Colonic mucosa (tissue), 4 donors: Measurements from ENCODE around the gene CSNK1A1. TPM values are rescaled to one million over a fixed set of nuclear protein-coding genes. Genes with fewer than 3 reads are reported as not detected.
"Not testable (repeated sequence)": the region's sequence is repeated elsewhere in the genome, so short reads cannot be mapped to it uniquely, and the experiment has no call there.

Experiments
- DNase-seq: peaks from one replicate; pipeline ENCODE4 v3.0.0-alpha.2; 2020
- H3K27ac ChIP-seq: fragments of 200-600 bp; one replicate; pipeline ENCODE4 v1.8.0; 2021
- H3K27me3 ChIP-seq: fragments of 200-600 bp; one replicate; pipeline ENCODE4 v1.8.0; 2021
- H3K36me3 ChIP-seq: fragments of 200-600 bp; one replicate; pipeline ENCODE4 v1.8.0; 2021
- H3K4me1 ChIP-seq: fragments of 200-600 bp; one replicate; pipeline ENCODE4 v1.8.0; 2021; ENCODE audit warnings: mild to moderate bottlenecking
- H3K4me3 ChIP-seq: fragments of 200-600 bp; one replicate; pipeline ENCODE4 v1.8.0; 2021
- H3K9ac ChIP-seq, 2 donors: one replicate each; pipeline ENCODE4 v1.7.0; 2013; ENCODE audit warnings: control low read depth in 2 of 2, low read depth in 2 of 2, low read length in 2 of 2
- H3K9me3 ChIP-seq: fragments of 200-600 bp; one replicate; pipeline ENCODE4 v1.8.0; 2021
- CTCF ChIP-seq: fragments of 200-600 bp; IDR thresholded peaks from one replicate; pipeline ENCODE4 v1.8.0; 2022; ENCODE audit warnings: antibody characterized with exemption, mild to moderate bottlenecking
- intact Hi-C: fragments of 100-400 bp; cut with DNase I; formaldehyde crosslinking; loops from one replicate; pipeline ENCODE4 v1.14.1; 2022
- total RNA-seq, 2 donors: library from RNA; stranded (reverse); fragmentation: NEBNext Ultra II Directional in 1 of 2; extraction: Animal tissue kit (Norgen Biotek cat#: 25700) in 1 of 2; gene quantifications; one replicate each; pipeline ENCODE4 v1.2.1, GENCODE V29; 2021
- donor health status: healthy.
- donor health status: DM: no; HTN: no; CAD: no.
- donor health status: DM: no; HTN: no; CAD: no.

Gene CSNK1A1
- total RNA-seq, 2 donors from 2014 or later = 248 to 257 TPM

- TF ChIP-seq CTCF = no peak
- H3K27ac ChIP-seq = peak overlapping the region; percentile 26
- no peaks in the 10 kb centered on the region for H3K27me3 ChIP-seq
- no peak overlapping the region for H3K4me3 ChIP-seq
- H3K4me1 ChIP-seq = peaks cover 17% of the 10 kb centered on the region
- intact Hi-C loops = loop anchor here (5.0 kb wide), 1 partner anchor 40 kb away; no protein-coding TSS in a partner anchor
- no peaks in the 10 kb centered on the region for H3K36me3 ChIP-seq
- peak overlapping the region in 1 of 2 donors; percentile 26 for H3K9ac ChIP-seq
- no peak for DNase-seq
- H3K9me3 ChIP-seq = no peaks in the 10 kb centered on the region
Measured at GRCh38 chr5:149447373-149448367, 103.6 kb downstream of the CSNK1A1 start.

- H3K4me1 ChIP-seq, H3K36me3 ChIP-seq, H3K27me3 ChIP-seq, H3K9me3 ChIP-seq, H3K4me3 ChIP-seq, DNase-seq: not testable (repeated sequence)
- H3K9ac ChIP-seq = peak overlapping the region in 1 of 2 donors; percentile 26
- peak overlapping the region; percentile 26 for H3K27ac ChIP-seq
- intact Hi-C loops = loop anchor here (5.0 kb wide), 1 partner anchor 41 kb away; no protein-coding TSS in a partner anchor
Measured at GRCh38 chr5:149446794-149447193, 104.4 kb downstream of the CSNK1A1 start.

- no peaks in the 10 kb centered on the region for H3K36me3 ChIP-seq
- intact Hi-C loops = loop anchor here (5.0 kb wide), 1 partner anchor 41 kb away; no protein-coding TSS in a partner anchor
- H3K27ac ChIP-seq = peak overlapping the region; percentile 4
- H3K9me3 ChIP-seq = no peaks in the 10 kb centered on the region
- no peak overlapping the region for H3K9ac ChIP-seq
- TF ChIP-seq CTCF = no peak
- no peak overlapping the region for H3K4me3 ChIP-seq
- no peak for DNase-seq
- no peaks in the 10 kb centered on the region for H3K4me1 ChIP-seq
- no peaks in the 10 kb centered on the region for H3K27me3 ChIP-seq
Measured at GRCh38 chr5:149445739-149446369, 105.4 kb downstream of the CSNK1A1 start.

- Histone ChIP-seq H3K27ac (peak overlapping the region; percentile 4), H3K36me3 (no peaks in the 10 kb centered on the region), H3K9ac (no peak overlapping the region), H3K4me3 (no peak overlapping the region), H3K27me3 (no peaks in the 10 kb centered on the region), H3K9me3 (no peaks in the 10 kb centered on the region), H3K4me1 (no peaks in the 10 kb centered on the region)
- no peak for DNase-seq
- TF ChIP-seq CTCF = no peak
- intact Hi-C loops = loop anchor here (5.0 kb wide), 1 partner anchor 42 kb away; no protein-coding TSS in a partner anchor
Measured at GRCh38 chr5:149445343-149445738, 105.9 kb downstream of the CSNK1A1 start.

- H3K27ac ChIP-seq, H3K4me3 ChIP-seq, H3K27me3 ChIP-seq, H3K4me1 ChIP-seq, H3K9ac ChIP-seq, H3K9me3 ChIP-seq, DNase-seq, H3K36me3 ChIP-seq: not testable (repeated sequence)
- intact Hi-C loops = loop anchor here (5.0 kb wide), 2 partner anchors 118 to 173 kb away; no protein-coding TSS in a partner anchor
Measured at GRCh38 chr5:149444430-149444829, 106.8 kb downstream of the CSNK1A1 start.

GRCh38 chr5:149443210-149443609 lies 108.0 kb downstream of the CSNK1A1 start:
- peak overlapping the region in 1 of 2 donors; percentile 54 for H3K9ac ChIP-seq
- H3K4me1 ChIP-seq = no peaks in the 10 kb centered on the region
- H3K27ac ChIP-seq = no peak overlapping the region
- no peaks in the 10 kb centered on the region for H3K27me3 ChIP-seq
- H3K9me3 ChIP-seq = no peaks in the 10 kb centered on the region
- intact Hi-C loops = loop anchor here (5.0 kb wide), 2 partner anchors 119 to 174 kb away; no protein-coding TSS in a partner anchor
- no peaks in the 10 kb centered on the region for H3K36me3 ChIP-seq
- H3K4me3 ChIP-seq = no peak overlapping the region
- no peak for TF ChIP-seq CTCF
- no peak for DNase-seq
